Keratinocyte (primary cell): ENCODE results near the gene ICAM4. TPM values are rescaled to one million over a fixed set of nuclear protein-coding genes. Genes with fewer than 3 reads are reported as not detected.

Experiments used
- DNase-seq: peaks from one replicate; pipeline ENCODE4 v3.0.0-alpha.2; 2011; ENCODE audit warnings: low read depth, missing footprints, low spot score
- FAIRE-seq: peaks from 2 replicates; lab custom pipeline; 2011; peaks lifted over from hg19 to GRCh38; lab: Jason Lieb, UNC
- H2AFZ ChIP-seq: 2 replicates; pipeline ENCODE4 v1.6.0; 2012; ENCODE audit warnings: low read length, control low read depth, inconsistent platforms; ENCODE audit not compliant: control insufficient read depth
- H3K27ac ChIP-seq: 2 replicates; pipeline ENCODE4 v1.5.1; 2011; ENCODE audit warnings: low read length; ENCODE audit not compliant: control insufficient read depth, insufficient read depth
- H3K27me3 ChIP-seq: 3 replicates; pipeline ENCODE4 v1.6.0; 2011; ENCODE audit warnings: low read length; ENCODE audit not compliant: control insufficient read depth, insufficient read depth; ENCODE audit errors: extremely low read depth
- H3K36me3 ChIP-seq, 2 experiments: 2 replicates in 1 of 2; 3 replicates in 1 of 2; pipeline ENCODE4 v1.5.1; 2011; ENCODE audit warnings: low read length in 2 of 2, mild to moderate bottlenecking in 1 of 2; ENCODE audit not compliant: control insufficient read depth in 2 of 2, insufficient read depth in 2 of 2; ENCODE audit errors: extremely low read depth in 1 of 2
- H3K4me1 ChIP-seq: 3 replicates; pipeline ENCODE4 v1.5.1; 2011; ENCODE audit warnings: low read length; ENCODE audit not compliant: control insufficient read depth, insufficient read depth; ENCODE audit errors: extremely low read depth
- H3K4me2 ChIP-seq: 3 replicates; pipeline ENCODE4 v1.6.0; 2011; ENCODE audit warnings: low read depth, low read length; ENCODE audit not compliant: control insufficient read depth, insufficient read depth; ENCODE audit errors: extremely low read depth
- H3K4me3 ChIP-seq, 3 experiments: fragments of 200-600 bp in 1 of 3; sonication (generic) in 1 of 3; 2 replicates in 2 of 3; 3 replicates in 1 of 3; pipeline ENCODE4 v1.5.1; 2011 to 2016; ENCODE audit warnings: low read length in 3 of 3, mild to moderate bottlenecking in 3 of 3, control low read depth in 2 of 3, inconsistent platforms in 1 of 3, low read depth in 1 of 3, mixed read lengths in 1 of 3, mixed run types in 1 of 3, moderate library complexity in 1 of 3; ENCODE audit not compliant: control insufficient read depth in 2 of 3, insufficient read depth in 2 of 3; ENCODE audit errors: extremely low read depth in 1 of 3
- H3K79me2 ChIP-seq: 2 replicates; pipeline ENCODE4 v1.6.0; 2012; ENCODE audit warnings: low read length; ENCODE audit not compliant: control insufficient read depth, insufficient read depth
- H3K9ac ChIP-seq: 3 replicates; pipeline ENCODE4 v1.6.0; 2011; ENCODE audit warnings: low read length; ENCODE audit not compliant: control insufficient read depth, insufficient read depth; ENCODE audit errors: extremely low read depth
- H3K9me1 ChIP-seq: 3 replicates; pipeline ENCODE4 v1.6.0; 2011; ENCODE audit warnings: low read length; ENCODE audit not compliant: control insufficient read depth, insufficient read depth; ENCODE audit errors: extremely low read depth
- H3K9me3 ChIP-seq: 2 replicates; pipeline ENCODE4 v1.5.1; 2012; ENCODE audit warnings: low read depth, low read length; ENCODE audit not compliant: control insufficient read depth
- H4K20me1 ChIP-seq: 3 replicates; pipeline ENCODE4 v1.6.0; 2011; ENCODE audit warnings: low read length; ENCODE audit not compliant: control insufficient read depth, insufficient read depth; ENCODE audit errors: extremely low read depth
- EZH2 ChIP-seq: IDR thresholded peaks from one replicate; pipeline ENCODE4 v1.6.1; 2012; ENCODE audit warnings: inconsistent platforms, mild to moderate bottlenecking, low read length, moderate library complexity
- dilution Hi-C: fragments of 300-500 bp; cut with MboI; formaldehyde crosslinking; loops from one replicate; pipeline ENCODE4 v1.7.0; 2020; ENCODE audit warnings: low sequenced_read_pairs; ENCODE audit not compliant: extremely low pct_ligation_motif_present
- polyA plus RNA-seq, 5 experiments: library from polyadenylated mRNA; depleted of rRNA in 3 of 5; stranded (reverse) in 3 of 5; stranded (forward) in 1 of 5; unstranded in 1 of 5; fragments of >200 nt; gene quantifications; 1 replicate in 1 of 5; 2 replicates in 3 of 5; 3 replicates in 1 of 5; pipeline versions ENCODE4 v1.2.1 to v1.2.3, GENCODE V29; 2011 to 2012; ENCODE audit warnings: missing spikeins in 2 of 5, low read depth in 1 of 5, low replicate concordance in 1 of 5
- TF ChIP-seq, protein P1 (sequence below), 3 experiments: IDR thresholded peaks in 1 of 3; conservative IDR thresholded peaks in 1 of 3; optimal IDR thresholded peaks in 1 of 3; 2 replicates in 2 of 3; 3 replicates in 1 of 3; pipeline versions ENCODE3 to v1.5.1; 2011; ENCODE audit warnings: low read length in 3 of 3, mild to moderate bottlenecking in 3 of 3, moderate library complexity in 2 of 3, control low read depth in 1 of 3, inconsistent platforms in 1 of 3; ENCODE audit not compliant: insufficient read depth in 2 of 3; ENCODE audit errors: extremely low read depth in 1 of 3

Gene ICAM4
- polyA plus RNA-seq, 1 donor (not counting 4 experiments of a cell fraction or from before 2014, with no cell fraction given), result 0.25 TPM

DNA sequence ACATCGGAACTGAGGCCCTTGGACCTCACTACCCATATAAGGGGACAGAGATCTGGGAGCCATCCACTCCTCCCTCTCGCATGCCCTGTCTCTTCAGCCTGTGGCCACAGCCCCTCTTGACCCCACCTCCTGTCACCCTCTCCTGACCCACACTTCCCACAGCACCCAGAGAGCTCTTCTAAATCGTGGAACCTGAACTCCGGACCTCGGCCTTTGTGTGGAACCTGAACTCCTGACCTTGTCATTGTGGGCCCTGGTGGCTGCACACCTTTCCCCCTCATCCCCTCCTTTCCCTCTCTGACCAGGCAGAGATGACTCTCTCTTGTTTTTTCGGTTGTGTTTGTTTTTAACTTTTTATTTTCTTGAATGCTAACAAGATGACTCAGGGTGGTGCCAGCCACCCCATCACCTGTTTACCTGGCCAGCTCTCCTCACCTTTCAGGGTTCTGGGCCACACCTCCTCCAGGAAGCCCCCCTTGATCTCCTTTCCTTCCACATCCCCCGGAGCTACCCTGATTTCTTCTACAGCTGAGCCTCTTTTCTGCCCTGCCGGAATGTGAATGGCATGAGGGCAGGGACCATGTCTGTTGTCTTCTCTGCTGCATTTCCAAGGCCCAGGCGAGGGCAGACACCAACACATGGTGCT lies 29.7 kb upstream of the ICAM4 start:
- dilution Hi-C loops, result no loop called here

DNA sequence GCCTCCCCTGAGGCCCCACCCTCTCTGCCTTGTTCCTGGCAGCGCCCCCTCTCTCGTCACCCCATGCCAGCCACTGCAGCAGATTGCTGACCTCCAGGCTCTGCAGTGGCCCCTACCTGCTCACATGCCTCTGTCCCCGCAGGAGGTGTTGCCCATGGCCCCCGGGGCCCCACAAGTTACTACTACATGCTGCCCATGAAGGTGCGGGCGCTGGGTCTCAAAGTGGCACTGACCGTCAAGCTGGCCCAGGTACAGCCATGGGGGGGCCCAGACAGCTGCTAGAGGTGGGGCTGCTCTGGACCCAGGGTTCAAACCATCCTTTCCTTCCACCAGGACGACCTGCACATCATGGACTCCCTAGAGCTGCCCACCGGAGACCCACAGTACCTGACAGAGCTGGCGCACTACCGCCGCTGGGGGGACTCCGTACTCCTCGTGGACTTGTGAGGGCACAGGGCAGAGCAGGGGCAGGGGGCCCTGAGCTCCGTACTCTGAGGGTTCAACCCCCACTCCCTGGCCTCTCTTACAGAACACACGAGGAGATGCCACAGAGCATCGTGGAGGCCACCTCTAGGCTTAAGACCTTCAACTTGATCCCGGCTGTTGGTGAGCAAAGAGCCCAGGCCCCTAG lies 28.6 kb upstream of the ICAM4 start:
- Histone ChIP-seq H3K4me1 (peaks cover 23% of the 10 kb centered on the region), H3K79me2 (peaks cover 6% of the 10 kb centered on the region), H4K20me1 (no peaks in the 10 kb centered on the region), H3K27ac (no peak overlapping the region), H3K4me2 (no peak overlapping the region), H3K27me3 (no peaks in the 10 kb centered on the region), H3K4me3 (no peak overlapping the region), H3K9ac (no peak overlapping the region), H3K36me3 (peaks cover 26 to 29% of the 10 kb centered on the region in 2 experiments), H3K9me1 (no peaks in the 10 kb centered on the region), H3K9me3 (no peaks in the 10 kb centered on the region), H2AFZ (no peak overlapping the region)
- DNase-seq (no peak), FAIRE-seq (no peak)
- dilution Hi-C loops, result no loop called here
- no peak for TF ChIP-seq EZH2
- TF ChIP-seq, protein P1, sequence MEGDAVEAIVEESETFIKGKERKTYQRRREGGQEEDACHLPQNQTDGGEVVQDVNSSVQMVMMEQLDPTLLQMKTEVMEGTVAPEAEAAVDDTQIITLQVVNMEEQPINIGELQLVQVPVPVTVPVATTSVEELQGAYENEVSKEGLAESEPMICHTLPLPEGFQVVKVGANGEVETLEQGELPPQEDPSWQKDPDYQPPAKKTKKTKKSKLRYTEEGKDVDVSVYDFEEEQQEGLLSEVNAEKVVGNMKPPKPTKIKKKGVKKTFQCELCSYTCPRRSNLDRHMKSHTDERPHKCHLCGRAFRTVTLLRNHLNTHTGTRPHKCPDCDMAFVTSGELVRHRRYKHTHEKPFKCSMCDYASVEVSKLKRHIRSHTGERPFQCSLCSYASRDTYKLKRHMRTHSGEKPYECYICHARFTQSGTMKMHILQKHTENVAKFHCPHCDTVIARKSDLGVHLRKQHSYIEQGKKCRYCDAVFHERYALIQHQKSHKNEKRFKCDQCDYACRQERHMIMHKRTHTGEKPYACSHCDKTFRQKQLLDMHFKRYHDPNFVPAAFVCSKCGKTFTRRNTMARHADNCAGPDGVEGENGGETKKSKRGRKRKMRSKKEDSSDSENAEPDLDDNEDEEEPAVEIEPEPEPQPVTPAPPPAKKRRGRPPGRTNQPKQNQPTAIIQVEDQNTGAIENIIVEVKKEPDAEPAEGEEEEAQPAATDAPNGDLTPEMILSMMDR (optimal IDR thresholded peaks at IDR 0.05 in 1 of 3, IDR thresholded peaks at IDR 0.05 in 1 of 3, conservative IDR thresholded peaks at IDR 0.05 in 1 of 3; ENCODE audit: extremely low read depth in 1 of 3, insufficient read depth in 2 of 3, low read length in 3 of 3), result no peak

More for the DNA sequence above, 29.7 kb upstream of the ICAM4 start:
- Histone ChIP-seq H3K9me1 (no peaks in the 10 kb centered on the region), H3K79me2 (peaks cover 16% of the 10 kb centered on the region), H3K9me3 (no peaks in the 10 kb centered on the region), H3K4me1 (peaks cover 27% of the 10 kb centered on the region), H4K20me1 (no peaks in the 10 kb centered on the region), H3K27me3 (no peaks in the 10 kb centered on the region), H3K4me2 (no peak overlapping the region), H3K9ac (no peak overlapping the region), H3K36me3 (peaks cover 26 to 29% of the 10 kb centered on the region in 2 experiments), H3K4me3 (no peak overlapping the region), H2AFZ (no peak overlapping the region), H3K27ac (no peak overlapping the region)
- DNase-seq (no peak), FAIRE-seq (no peak)
- no peak for TF ChIP-seq EZH2
- TF ChIP-seq, protein P1 (optimal IDR thresholded peaks at IDR 0.05 in 1 of 3, IDR thresholded peaks at IDR 0.05 in 1 of 3, conservative IDR thresholded peaks at IDR 0.05 in 1 of 3; ENCODE audit: extremely low read depth in 1 of 3, insufficient read depth in 2 of 3, low read length in 3 of 3), result no peak
